Endothelial cell (in vitro differentiated cells): ENCODE data around the gene GRIK3. TPM values are rescaled to one million over a fixed set of nuclear protein-coding genes. Genes with fewer than 3 reads are reported as not detected.

ENCODE experiments used
- DNase-seq: peaks from one replicate; pipeline ENCODE4 v3.0.0; 2021; ENCODE audit warnings: low spot score
- H3K27ac Mint-ChIP-seq: one replicate; pipeline ENCODE4 v1.8.0; 2021; ENCODE audit warnings: mixed read lengths, inconsistent platforms; ENCODE audit not compliant: unreplicated experiment
- H3K27me3 Mint-ChIP-seq: one replicate; pipeline ENCODE4 v1.8.0; 2021; ENCODE audit warnings: mild to moderate bottlenecking, moderate library complexity, mixed read lengths, inconsistent platforms; ENCODE audit not compliant: unreplicated experiment
- H3K36me3 Mint-ChIP-seq: one replicate; pipeline ENCODE4 v1.8.0; 2021; ENCODE audit warnings: mild to moderate bottlenecking, low read depth, mixed read lengths, inconsistent platforms; ENCODE audit not compliant: unreplicated experiment
- H3K4me1 Mint-ChIP-seq: one replicate; pipeline ENCODE4 v1.8.0; 2021; ENCODE audit warnings: mild to moderate bottlenecking, mixed read lengths, inconsistent platforms; ENCODE audit not compliant: unreplicated experiment
- H3K4me3 Mint-ChIP-seq: one replicate; pipeline ENCODE4 v1.8.0; 2021; ENCODE audit warnings: mild to moderate bottlenecking, mixed read lengths, inconsistent platforms; ENCODE audit not compliant: unreplicated experiment
- H3K9me3 Mint-ChIP-seq: one replicate; pipeline ENCODE4 v1.8.0; 2021; ENCODE audit warnings: mixed read lengths, inconsistent platforms; ENCODE audit not compliant: unreplicated experiment
- total RNA-seq: library from RNA; stranded (reverse); fragmentation: NEBNext Ultra II Directional; extraction: Animal tissue kit (Norgen Biotek cat#: 25700); gene quantifications from one replicate; pipeline ENCODE4 v1.2.1, GENCODE V29; 2021; ENCODE audit not compliant: unreplicated experiment
- TF ChIP-seq, protein P1 (sequence below): fragments of 200-600 bp; sonication (generic); IDR thresholded peaks from one replicate; pipeline ENCODE4 v1.5.0; 2021; ENCODE audit warnings: antibody characterized with exemption; ENCODE audit not compliant: unreplicated experiment

Gene GRIK3
- total RNA-seq, 1 donor from 2014 or later, result 0.05 TPM

DNA sequence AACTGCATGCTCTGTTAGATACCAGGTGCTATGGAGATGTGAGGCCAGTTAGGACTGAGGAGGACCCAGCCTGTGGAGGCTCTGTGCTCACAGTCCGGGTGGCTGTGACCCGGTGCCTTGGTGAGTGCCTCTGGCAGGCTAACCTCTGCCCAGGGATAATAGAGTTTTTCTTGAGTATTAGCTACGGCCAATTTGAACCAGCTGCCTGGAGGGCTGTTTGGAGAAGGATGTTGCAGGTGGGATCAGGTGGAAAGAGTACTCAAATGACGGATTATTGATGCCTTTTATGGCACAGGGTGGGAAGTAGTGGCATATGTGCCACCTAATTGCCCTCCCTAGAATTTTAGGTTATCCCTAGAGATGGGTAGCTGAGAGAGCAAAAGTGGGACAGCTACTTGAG is 182.7 kb downstream of the GRIK3 start:
- H3K27me3 Mint-ChIP-seq, result no peaks in the 10 kb centered on the region
- no peaks in the 10 kb centered on the region for H3K36me3 Mint-ChIP-seq
- H3K4me3 Mint-ChIP-seq, result no peak overlapping the region
- no peak overlapping the region for H3K27ac Mint-ChIP-seq
- H3K9me3 Mint-ChIP-seq, result no peaks in the 10 kb centered on the region
- H3K4me1 Mint-ChIP-seq, result no peaks in the 10 kb centered on the region
- DNase-seq, result no peak
- TF ChIP-seq, protein P1, sequence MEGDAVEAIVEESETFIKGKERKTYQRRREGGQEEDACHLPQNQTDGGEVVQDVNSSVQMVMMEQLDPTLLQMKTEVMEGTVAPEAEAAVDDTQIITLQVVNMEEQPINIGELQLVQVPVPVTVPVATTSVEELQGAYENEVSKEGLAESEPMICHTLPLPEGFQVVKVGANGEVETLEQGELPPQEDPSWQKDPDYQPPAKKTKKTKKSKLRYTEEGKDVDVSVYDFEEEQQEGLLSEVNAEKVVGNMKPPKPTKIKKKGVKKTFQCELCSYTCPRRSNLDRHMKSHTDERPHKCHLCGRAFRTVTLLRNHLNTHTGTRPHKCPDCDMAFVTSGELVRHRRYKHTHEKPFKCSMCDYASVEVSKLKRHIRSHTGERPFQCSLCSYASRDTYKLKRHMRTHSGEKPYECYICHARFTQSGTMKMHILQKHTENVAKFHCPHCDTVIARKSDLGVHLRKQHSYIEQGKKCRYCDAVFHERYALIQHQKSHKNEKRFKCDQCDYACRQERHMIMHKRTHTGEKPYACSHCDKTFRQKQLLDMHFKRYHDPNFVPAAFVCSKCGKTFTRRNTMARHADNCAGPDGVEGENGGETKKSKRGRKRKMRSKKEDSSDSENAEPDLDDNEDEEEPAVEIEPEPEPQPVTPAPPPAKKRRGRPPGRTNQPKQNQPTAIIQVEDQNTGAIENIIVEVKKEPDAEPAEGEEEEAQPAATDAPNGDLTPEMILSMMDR, result no peak

DNA sequence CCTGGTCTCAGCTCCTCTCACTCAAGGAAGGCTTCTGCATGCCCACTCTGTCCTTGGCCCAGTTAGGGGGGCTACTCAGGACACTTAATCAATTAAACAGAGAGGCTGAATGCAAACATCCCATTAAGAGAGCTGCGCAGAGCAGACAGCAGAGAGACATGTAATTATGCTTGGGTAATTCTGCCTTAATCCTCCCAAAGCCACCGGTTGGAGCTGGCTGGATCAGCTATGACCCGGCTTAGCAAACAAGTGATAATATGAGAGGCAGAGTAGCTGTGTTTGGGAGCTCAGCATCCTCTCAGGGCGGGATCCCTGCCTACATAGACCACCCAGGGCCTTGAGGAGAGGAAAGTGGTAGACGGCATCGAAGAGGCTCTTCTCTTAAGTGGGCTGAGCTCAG is 183.2 kb downstream of the GRIK3 start:
- H3K9me3 Mint-ChIP-seq, result no peaks in the 10 kb centered on the region
- DNase-seq, result no peak
- H3K27me3 Mint-ChIP-seq, result no peaks in the 10 kb centered on the region
- no peak overlapping the region for H3K4me3 Mint-ChIP-seq
- H3K36me3 Mint-ChIP-seq, result no peaks in the 10 kb centered on the region
- no peak overlapping the region for H3K27ac Mint-ChIP-seq
- TF ChIP-seq, protein P1, result no peak
- no peaks in the 10 kb centered on the region for H3K4me1 Mint-ChIP-seq

DNA sequence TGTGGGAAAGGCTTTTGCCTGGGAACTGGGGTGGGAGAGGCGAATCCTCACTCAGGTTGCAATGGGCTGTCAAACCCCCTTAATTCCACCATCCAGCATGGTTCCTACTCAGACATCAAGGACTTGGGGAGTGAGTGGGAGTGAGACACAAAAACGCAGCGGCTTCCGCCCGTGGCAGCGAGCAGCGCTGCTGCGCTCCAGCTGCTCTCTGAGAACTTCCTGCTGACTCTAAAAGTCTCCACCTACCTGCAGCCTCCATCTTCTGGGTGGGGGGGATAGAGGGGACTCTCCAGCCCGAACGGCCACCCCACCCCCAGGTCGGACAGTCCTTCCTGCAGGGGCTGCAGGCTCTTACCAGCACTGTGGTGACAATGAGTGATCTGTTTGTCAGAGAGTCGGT is 184.4 kb downstream of the GRIK3 start:
- Mint-ChIP-seq H3K4me3 (no peak overlapping the region), H3K27me3 (no peaks in the 10 kb centered on the region), H3K4me1 (no peaks in the 10 kb centered on the region), H3K27ac (no peak overlapping the region), H3K36me3 (no peaks in the 10 kb centered on the region), H3K9me3 (no peaks in the 10 kb centered on the region)
- TF ChIP-seq, protein P1, result no peak
- DNase-seq, result no peak

DNA sequence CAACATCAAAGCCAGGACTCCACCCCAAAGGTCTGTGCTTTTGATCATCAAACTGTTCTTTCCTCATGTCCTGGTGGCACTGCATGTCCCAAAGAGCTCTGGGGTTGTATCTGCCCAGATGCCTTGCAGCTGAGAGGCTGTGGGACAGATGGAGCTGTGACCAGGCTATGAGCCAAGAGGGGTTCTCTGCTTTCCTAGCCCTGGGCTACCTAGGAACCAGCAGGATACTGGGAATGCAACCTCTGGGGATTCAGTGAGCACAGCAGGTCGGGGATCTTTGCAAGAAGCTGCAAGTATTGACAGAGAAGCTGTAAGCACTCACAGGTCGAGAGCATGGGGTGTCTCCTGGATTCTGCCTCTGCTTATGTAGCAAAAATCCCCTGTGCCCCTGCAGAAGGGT is 186.6 kb downstream of the GRIK3 start:
- H3K4me1 Mint-ChIP-seq, result no peaks in the 10 kb centered on the region
- H3K9me3 Mint-ChIP-seq, result no peaks in the 10 kb centered on the region
- no peak overlapping the region for H3K4me3 Mint-ChIP-seq
- TF ChIP-seq, protein P1, result no peak
- no peak overlapping the region for H3K27ac Mint-ChIP-seq
- H3K27me3 Mint-ChIP-seq, result no peaks in the 10 kb centered on the region
- no peak for DNase-seq
- H3K36me3 Mint-ChIP-seq, result no peaks in the 10 kb centered on the region

DNA sequence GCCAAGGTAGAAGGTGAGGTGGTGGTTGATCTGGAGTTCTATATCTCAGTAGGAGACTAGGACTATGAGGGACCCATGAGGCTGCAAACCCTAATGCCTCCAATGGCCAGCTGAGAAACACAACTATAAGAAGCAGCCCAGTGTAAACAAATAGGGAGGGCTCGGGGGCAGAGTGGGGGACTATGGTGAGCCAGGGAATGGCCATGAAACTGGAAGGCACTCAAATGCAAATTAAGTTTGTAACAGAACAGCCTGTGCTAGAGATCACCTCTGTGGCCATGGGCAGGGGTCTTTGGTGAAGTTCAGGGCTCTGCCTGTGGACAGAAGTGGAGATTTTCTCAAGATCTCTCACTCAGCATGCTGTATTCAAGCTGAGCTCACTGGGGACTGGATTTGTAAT is 187.1 kb downstream of the GRIK3 start:
- no peaks in the 10 kb centered on the region for H3K27me3 Mint-ChIP-seq
- no peaks in the 10 kb centered on the region for H3K36me3 Mint-ChIP-seq
- H3K27ac Mint-ChIP-seq, result no peak overlapping the region
- no peaks in the 10 kb centered on the region for H3K4me1 Mint-ChIP-seq
- H3K9me3 Mint-ChIP-seq, result no peaks in the 10 kb centered on the region
- TF ChIP-seq, protein P1, result no peak
- no peak for DNase-seq
- no peak overlapping the region for H3K4me3 Mint-ChIP-seq
